Endothelial cell of umbilical vein (primary cell): Measurements from ENCODE around the gene NCAPH2.

Experiments used
- FOS ChIP-seq: IDR thresholded peaks from 2 replicates; pipeline ENCODE4 v1.6.1; 2011; ENCODE audit warnings: mild to moderate bottlenecking, low read length, moderate library complexity, borderline replicate concordance; ENCODE audit not compliant: insufficient read depth
- JUN ChIP-seq: IDR thresholded peaks from 2 replicates; pipeline ENCODE4 v1.6.1; 2011; ENCODE audit warnings: borderline replicate concordance, low read depth; ENCODE audit not compliant: insufficient read length, insufficient read depth
- MYC ChIP-seq: IDR thresholded peaks from one replicate; pipeline ENCODE4 v1.6.1; 2011; ENCODE audit warnings: mild to moderate bottlenecking, low read depth, low read length
- POLR2A ChIP-seq: IDR thresholded peaks from 2 replicates; pipeline ENCODE4 v1.6.1; 2012; ENCODE audit warnings: low read depth, mild to moderate bottlenecking, control low read depth, low read length
- POLR2AphosphoS5 ChIP-seq: IDR thresholded peaks from 2 replicates; pipeline ENCODE4 v1.6.1; 2012; ENCODE audit warnings: low read depth, mild to moderate bottlenecking, control low read depth, low read length, moderate library complexity; ENCODE audit not compliant: insufficient read depth
- TF ChIP-seq, protein P1 (sequence below), 2 donors: IDR thresholded peaks; 1 replicate in 1 of 2; 2 replicates in 1 of 2; pipeline ENCODE4 v1.5.1; 2011; ENCODE audit warnings: low read length in 2 of 2, mild to moderate bottlenecking in 2 of 2, moderate library complexity in 2 of 2, control low read depth in 1 of 2, inconsistent platforms in 1 of 2, low read depth in 1 of 2; ENCODE audit not compliant: insufficient read depth in 1 of 2; ENCODE audit errors: extremely low read depth in 1 of 2
- TF ChIP-seq, protein P2 (sequence below): IDR thresholded peaks from 2 replicates; pipeline ENCODE4 v1.6.1; 2011; ENCODE audit not compliant: insufficient read depth, insufficient read length

DNA sequence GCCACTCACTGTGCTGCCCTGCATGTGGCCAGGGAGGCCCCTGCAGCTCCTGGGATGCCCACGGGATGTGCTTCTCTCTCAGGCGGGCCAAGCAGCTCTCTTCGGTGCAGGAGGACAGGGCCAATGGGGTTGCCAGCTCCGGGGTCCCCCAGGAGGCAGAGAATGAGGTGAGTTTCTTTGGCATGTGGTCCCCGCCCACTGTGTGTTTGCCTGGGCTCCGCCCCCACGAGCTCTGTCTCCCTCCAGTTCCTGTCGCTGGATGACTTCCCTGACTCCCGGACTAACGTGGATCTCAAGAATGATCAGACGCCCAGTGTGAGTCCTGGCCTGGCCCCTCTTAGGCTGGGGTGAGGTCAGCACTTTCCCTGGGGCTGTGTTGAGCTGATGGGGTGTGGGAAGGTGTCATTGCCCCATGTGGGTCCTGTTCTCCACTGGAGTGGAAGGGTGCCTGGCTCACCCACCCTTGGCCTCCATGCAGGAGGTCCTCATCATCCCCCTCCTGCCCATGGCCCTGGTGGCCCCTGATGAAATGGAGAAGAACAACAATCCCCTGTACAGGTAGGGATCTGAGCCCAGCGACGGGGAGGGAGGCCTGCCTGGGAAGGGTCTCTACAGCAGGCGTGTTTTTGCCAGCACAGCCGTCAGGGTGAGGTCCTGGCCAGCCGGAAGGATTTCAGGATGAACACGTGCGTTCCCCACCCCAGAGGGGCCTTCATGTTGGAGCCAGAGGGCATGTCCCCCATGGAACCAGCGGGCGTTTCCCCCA is 9.7 kb downstream of the NCAPH2 start:
- TF ChIP-seq POLR2A (no peak), JUN (no peak), FOS (no peak), POLR2AphosphoS5 (no peak), MYC (no peak)
- TF ChIP-seq, protein P1, sequence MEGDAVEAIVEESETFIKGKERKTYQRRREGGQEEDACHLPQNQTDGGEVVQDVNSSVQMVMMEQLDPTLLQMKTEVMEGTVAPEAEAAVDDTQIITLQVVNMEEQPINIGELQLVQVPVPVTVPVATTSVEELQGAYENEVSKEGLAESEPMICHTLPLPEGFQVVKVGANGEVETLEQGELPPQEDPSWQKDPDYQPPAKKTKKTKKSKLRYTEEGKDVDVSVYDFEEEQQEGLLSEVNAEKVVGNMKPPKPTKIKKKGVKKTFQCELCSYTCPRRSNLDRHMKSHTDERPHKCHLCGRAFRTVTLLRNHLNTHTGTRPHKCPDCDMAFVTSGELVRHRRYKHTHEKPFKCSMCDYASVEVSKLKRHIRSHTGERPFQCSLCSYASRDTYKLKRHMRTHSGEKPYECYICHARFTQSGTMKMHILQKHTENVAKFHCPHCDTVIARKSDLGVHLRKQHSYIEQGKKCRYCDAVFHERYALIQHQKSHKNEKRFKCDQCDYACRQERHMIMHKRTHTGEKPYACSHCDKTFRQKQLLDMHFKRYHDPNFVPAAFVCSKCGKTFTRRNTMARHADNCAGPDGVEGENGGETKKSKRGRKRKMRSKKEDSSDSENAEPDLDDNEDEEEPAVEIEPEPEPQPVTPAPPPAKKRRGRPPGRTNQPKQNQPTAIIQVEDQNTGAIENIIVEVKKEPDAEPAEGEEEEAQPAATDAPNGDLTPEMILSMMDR (IDR thresholded peaks at IDR 0.05; ENCODE audit: extremely low read depth in 1 of 2, insufficient read depth in 1 of 2, low read depth in 1 of 2, low read length in 2 of 2), result no peak
- TF ChIP-seq, protein P2, sequence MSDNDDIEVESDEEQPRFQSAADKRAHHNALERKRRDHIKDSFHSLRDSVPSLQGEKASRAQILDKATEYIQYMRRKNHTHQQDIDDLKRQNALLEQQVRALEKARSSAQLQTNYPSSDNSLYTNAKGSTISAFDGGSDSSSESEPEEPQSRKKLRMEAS, result no peak
